Activated CD8-positive, alpha-beta memory T cell treated with anti-CD3 and anti-CD28 coated beads for 4 hours (primary cell): ENCODE data around the gene MYO16.

Source experiments
- DNase-seq, 2 donors: peaks; one replicate each; pipeline ENCODE4 v3.0.0-alpha.2; 2020; ENCODE audit warnings: low read depth in 2 of 2

The MYO16 gene

DNA sequence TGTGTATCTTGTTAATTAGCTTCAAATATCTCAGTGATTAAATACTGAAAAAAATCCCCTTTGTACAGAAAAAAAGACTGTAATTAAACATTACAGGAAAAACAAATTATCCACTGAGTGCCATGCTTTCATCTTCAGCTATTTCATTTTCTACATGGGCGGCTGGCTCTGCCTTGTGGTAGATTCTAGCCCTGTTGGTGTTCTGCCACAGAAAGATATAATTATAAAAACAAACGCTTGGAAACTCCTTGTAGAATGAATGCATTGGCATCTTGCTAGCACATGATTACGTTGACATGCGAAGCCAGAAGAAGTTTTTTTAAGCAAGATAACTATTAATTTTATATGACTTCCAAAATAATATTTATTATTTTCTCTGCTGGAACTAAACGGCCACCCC lies 496.8 kb downstream of the MYO16 start:
- DNase-seq, result no peak

DNA sequence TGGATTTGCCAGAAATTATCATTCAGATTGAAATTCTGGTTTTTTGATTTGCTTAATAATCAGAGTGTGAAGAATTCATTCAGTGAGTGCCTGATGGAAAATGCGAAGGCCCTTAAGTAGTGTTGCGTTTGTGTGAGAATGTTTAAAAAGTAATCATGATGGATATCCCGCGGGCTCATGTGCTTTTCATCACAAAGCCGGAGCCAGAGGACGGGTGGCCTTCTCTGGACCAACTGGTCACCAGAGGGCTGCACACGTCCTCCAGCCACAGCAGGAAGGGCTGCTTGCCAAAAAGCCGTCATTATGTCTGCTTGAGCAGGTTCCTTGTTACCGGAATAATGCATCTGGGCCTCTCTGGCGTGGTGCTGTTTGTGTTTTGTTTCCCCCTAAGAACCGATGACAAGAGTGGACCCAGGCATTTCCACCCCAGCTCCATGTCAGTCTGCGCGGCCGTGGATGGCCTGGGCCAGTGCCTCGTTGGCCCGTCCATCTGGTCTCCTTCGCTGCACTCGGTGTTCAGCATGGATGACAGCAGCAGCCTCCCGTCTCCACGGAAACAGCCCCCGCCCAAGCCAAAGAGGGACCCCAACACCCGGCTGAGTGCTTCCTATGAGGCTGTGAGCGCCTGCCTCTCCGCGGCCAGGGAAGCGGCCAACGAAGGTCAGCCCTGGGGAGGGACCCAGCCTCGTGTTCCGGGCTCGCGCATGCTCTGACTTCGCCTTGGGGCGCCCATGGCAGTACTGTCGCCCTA lies 497.7 kb downstream of the MYO16 start:
- DNase-seq, result no peak

DNA sequence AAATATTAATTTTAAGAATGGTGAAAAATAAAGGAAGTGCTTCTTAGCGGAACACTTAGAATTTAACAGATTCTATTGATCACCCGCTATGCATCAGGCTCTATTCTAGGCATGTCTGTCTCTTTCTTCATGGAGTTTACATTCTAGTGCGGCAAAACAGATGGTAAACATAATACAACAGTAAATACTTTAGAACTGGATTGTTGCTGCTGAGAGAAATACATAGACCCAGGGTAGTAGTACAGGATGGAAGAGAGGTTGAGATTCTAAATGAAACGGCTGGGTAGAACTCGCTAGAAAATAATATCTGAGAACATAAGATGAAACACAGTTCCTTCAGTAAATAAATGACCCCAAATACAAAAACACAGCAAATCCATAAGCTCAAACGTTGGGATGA lies 498.7 kb downstream of the MYO16 start:
- DNase-seq, result no peak

DNA sequence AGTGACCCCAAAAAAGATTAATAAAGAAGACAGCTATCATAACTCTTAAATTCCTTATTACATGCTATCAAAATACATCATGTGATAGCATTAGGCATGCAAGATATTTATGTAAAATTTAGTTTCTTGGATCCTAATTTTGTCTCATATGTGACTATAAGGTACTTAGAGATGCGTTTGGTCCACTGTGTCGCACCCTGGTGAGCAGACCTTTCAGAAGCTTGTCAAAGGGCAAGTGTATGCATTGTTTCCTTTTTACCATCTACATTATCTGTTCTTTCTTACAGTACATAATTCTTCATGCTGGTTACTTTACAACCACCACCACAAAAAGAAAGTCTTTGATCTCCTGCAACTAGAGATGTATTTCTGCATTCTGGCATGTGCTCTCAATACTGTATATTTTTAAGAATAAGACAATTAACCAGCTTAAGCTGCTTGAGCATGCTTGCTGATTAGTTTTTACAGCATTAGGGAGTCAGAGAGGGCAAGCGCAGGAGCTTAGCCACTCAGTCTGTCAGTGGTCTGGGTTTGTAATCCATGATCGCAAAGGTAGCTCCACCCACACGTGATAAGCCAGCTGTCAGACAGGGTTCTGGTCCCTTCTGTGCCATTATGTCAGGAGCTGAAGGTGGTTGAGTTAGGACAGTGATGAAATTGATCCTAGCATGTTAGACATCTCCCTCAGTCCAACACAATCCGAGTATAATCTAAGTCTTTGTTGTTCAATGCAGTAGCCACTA lies 500.9 kb downstream of the MYO16 start:
- DNase-seq, result no peak

DNA sequence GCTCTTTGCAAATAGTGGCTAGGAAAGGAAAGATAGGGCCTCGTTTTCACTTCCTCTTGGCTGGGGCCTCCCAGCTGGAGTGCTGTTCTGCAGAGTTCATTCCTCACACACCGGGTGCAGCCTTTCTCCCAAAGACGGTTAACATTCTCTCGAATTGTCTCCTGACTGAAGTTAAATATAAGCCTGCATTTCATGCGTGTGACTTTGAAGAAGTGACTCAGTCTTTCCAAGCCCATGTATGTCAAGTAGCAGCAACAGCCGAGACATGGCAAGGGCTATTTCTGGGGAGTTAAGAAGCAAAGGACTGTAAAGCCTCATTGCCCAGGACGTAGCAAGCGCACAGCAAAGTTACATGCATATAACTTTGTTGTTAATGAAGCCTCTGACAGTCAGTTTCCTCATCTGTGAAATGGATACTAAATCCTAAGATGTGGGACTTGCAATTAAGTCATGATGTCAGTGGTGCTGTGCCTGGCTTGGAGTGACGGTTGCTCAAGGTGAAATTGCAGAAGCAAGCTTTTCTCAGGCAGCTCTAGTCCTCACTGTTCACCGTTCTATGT lies 502.4 kb downstream of the MYO16 start:
- DNase-seq, result no peak

DNA sequence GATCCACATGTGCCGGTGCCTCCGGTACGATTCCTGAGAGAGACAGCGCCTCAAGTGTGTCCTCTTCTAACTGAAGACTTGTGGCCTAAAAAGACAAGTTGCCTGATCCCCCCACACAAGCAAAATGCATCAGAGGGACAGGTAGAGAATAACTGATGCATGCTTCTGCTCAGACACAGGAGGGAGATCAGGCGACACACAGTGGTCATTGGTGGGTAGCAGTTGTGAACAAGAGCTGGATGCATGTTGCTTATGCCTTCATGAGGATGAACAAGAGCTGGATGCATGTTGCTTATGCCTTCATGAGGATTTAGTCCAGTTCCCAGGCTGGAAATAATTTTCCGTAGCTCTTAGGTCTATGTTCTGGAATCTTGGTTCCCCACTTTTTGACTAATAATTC lies 505.6 kb downstream of the MYO16 start:
- no peak for DNase-seq

DNA sequence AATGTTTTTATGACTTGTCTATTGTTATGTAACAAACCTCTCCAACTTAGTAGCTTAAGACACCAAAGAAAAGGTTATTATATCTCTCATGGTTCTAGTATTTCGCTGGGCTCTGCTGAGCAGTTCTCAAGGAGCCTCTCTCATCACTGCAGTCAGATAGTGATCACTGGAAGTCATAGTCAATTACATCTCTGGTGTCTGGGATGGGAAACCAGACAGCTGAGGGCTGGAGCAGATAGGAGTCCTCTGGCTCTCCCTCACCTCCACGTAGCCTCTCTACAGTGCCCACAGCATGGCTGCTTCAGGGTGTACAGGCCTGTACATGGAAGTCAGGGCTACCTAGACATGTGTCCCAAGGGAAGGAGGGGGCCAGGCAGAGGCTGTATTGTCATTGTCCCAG lies 507.5 kb downstream of the MYO16 start:
- no peak for DNase-seq

DNA sequence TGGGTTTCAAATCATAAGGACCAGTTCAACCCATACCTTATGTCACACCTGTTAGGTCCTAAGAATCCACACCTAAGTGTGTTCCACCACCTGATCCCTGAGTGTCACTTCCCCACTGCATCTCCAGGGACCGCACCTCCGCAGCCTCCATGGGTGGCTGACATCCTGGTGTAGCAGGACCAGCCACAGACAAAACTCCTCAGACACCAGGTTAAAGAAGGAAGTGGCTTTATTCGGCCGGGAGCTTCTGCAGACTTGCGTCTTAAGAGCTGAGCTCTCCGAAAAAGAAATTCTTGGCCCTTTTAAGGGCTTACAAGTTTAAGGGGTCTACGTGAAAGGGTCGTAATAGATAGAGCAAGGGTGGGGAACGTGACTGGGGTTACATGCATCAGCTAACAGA lies 509.9 kb downstream of the MYO16 start:
- no peak for DNase-seq

DNA sequence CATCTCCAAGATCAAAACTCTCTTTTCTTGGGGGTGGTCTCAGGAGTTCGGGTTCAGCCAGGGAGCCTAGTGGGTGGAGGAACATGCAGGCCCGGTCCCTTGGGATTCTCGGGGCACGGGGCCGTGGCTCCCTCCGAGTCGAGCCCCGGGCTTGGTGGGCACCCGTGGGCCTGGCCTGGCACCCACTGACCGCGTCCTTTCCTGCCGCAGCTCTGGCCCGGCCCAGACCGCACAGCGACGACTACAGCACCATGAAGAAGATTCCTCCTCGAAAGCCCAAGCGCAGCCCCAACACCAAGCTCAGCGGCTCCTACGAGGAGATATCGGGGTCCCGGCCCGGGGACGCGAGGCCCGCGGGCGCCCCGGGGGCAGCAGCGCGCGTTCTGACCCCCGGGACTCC lies 510.6 kb downstream of the MYO16 start:
- DNase-seq, result no peak

DNA sequence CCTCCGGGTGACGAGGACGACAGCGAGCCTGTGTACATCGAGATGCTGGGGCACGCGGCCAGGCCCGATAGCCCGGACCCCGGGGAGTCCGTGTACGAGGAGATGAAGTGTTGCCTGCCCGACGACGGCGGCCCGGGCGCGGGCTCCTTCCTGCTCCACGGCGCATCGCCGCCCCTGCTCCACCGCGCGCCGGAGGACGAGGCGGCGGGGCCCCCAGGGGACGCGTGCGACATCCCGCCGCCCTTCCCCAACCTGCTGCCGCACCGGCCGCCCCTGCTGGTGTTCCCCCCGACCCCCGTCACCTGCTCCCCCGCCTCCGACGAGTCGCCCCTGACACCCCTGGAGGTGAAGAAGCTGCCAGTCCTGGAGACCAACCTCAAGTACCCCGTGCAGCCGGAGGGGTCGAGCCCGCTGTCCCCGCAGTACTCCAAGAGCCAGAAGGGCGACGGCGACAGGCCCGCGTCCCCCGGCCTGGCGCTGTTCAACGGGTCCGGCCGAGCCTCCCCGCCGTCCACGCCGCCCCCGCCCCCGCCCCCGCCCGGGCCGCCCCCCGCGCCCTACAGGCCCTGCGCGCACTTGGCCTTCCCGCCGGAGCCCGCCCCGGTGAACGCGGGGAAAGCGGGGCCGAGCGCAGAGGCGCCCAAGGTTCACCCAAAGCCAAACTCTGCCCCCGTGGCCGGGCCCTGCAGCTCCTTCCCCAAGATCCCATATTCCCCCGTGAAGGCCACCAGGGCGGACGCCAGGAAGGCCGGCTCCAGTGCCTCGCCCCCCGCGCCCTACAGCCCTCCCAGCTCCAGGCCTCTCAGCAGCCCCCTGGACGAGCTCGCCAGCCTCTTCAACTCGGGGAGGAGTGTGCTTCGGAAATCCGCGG lies 511.3 kb downstream of the MYO16 start:
- DNase-seq, result no peak

DNA sequence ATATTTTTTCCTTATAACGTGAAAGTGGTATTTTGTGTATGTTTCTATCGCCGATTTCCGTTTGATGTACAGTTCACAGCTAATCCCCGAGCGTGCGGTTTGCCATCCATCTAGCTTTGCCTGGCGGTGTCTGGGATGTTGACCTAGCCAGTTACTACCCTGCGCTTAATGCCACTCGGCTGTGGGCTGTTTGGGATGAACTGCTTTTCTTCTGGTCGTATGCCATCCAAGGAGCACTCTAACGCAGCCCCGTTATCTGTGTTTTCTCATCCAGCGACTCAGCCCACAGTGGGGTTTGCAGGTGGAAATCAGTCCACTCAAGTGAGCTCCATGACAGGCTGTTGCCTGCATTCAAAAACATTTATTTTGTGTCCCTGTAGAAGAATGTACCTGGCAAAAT lies 512.3 kb downstream of the MYO16 start:
- DNase-seq, result no peak

DNA sequence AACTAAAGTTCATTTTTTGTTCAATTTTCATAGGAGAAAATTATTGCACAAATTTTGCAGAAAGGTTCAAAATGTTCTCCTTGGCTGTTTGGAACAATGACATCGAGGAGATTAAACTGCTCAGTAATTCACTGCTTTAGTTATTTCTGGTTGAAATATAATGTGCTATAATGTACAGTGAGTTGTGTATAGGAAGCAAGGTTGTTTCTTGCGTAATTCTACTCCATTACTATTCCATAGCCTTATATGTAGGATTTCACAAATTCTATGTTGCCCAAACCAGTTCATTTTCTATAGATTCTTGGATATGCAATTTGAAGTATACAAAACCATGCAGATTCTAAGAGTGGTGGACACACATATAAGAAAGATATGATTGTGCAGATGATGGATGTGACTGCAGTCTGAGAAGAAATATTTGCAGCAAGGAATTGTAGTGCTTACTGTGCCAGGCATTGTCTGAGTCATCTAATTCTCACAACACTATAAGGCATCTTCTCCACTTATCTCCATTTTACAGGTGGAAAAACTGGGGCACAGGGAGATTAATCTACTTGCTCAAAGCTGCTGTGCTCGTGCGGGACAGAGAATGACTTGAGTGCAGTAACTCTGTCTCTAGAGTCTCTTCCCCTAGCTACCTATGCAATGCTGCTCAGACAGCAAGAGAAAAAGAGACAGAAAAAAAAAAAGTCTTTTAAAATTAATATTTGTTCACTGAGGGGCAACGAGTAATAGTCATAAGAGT lies 515.5 kb downstream of the MYO16 start:
- no peak for DNase-seq

DNA sequence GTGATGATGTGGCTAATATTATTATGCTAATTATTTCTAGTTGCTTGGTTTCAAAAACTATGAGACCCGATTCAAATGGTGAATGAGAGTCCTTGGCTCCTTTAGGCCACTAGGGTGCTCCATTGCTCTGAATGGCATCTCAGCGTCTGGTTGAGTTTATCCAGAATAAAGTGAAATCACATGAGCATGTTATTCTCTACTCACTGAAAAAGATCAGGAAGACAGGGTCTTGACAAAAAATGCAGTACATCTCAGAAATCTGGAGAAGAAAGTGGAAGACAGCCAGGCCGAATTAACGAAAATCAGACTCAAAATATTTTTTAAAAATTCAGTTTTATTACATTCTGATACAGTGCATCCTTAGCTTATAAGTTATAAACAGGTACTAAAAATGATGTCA lies 516.2 kb downstream of the MYO16 start:
- no peak for DNase-seq

DNA sequence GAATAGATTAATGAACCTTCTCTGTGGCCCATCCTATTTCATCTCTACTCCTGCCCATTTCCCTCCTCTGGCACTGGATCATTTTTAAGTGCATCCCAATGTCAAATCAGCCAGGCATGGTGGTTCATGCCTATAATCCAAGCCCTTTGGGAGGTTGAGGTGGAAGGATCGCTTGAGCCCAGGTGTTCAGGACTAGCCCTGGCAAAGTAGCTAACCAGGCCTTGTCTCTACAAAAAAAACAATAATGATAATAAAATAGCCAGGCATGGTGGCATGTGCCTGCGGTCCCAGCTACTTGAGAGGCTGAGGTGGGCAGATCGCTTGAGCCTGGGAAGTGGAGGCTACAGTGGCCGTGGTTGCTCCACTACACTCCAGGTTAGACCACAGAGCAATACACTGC lies 517.0 kb downstream of the MYO16 start:
- no peak for DNase-seq

DNA sequence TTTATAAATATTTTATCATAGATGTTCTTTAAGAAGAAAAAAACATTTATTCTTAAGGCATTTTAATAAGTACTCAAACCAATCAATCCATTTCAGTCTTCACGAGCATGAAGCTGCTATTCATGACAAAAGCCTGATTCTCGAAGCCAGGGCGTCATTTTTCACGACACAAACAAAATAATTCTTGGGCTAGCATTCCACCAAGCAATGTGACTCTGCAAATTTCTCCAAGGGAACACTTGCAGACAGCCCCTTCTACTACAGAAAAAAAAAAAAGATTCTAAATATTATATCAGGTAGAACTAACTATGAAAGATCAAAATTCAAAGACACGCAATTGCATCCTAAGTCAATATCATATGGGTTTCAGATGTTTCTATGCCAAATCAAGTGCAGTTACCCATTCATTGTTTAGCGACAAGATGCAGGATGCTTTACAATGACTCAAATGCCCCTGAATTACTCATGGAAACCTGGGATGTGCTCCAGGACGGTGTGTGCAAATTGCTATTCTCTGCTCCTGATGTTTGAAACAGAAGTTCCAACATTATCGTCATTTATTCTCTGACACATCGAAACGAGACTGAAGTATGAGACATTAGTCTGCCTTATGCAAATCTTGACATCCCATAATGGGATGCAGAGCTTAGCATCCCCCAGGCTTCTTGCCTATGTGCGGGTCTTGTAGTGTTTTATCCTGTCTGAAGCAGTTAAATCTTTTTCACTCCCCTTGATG lies 517.7 kb downstream of the MYO16 start:
- no peak for DNase-seq

DNA sequence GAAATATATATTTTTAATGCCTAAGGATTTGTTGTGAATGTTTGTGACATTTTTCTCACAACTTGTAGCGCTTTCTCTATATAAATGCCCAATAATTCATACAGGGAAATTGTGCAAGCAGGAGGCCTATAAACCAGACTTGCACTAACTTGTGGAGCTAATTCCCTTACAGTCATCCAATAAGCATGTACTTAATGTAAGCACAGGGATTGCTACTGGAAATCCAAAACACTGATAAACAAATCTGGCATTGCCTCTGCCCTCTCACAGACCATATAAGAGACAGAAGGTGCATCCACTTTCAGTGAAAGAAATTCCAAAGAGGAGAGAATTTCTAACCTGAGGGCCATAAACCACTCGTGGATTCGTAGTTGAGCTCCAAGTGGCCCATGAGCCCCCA lies 518.8 kb downstream of the MYO16 start:
- DNase-seq, result no peak

DNA sequence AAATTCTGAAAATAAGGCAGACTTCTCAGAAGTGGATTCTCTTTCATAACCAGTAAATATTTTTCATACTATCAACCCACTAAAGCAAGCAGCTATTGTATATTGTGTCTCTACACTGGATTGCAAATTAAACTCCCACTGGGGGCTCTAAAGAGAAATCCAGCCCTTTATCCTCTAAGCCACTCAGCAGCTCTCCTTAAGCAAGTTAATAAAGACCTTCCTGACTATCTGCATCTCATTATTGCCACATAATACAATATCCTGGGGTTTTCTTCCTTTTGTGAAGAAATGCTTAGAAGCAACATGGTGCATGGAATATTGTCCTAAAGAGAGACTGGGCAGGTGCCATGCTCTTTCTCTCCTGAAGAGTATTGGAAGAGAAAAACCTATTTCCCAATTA lies 521.3 kb downstream of the MYO16 start:
- DNase-seq, result no peak

DNA sequence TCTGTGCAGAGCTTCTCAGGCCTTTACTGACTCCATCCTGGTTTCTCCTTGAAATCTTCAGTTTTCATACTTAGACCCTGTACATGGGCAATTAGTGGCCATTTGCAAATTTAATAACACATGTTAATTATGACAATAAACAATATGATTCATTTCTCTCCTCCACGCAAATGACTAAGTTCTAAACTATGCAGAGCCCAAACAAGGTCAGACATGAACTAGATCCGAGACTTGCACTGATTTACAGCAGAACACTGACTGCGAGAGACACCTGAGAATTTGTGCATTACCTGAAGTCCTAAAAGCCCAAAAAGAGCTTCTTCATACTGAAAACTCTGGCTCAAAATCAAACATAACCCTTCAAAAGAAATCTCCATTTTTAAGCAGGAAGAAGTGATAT lies 521.8 kb downstream of the MYO16 start:
- DNase-seq, result no peak

DNA sequence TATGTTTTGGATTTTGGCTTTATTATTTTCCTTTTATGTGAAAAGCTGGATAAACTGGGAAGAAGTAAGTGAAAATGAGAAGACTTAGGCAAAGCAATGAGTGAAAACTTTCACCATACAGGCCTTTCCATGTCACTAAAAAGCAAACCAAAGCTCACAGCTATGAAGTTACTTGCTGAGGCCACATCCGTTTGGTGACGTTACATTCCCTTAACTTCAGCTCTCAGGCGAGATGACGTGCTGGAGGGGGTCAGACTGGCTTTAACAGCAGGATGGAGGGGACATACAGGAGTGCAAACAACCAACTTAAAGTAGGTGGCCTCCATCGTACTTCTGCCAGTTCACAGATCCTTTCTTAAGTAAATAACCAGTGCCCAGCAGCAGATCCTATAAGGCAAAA lies 522.3 kb downstream of the MYO16 start:
- no peak for DNase-seq

DNA sequence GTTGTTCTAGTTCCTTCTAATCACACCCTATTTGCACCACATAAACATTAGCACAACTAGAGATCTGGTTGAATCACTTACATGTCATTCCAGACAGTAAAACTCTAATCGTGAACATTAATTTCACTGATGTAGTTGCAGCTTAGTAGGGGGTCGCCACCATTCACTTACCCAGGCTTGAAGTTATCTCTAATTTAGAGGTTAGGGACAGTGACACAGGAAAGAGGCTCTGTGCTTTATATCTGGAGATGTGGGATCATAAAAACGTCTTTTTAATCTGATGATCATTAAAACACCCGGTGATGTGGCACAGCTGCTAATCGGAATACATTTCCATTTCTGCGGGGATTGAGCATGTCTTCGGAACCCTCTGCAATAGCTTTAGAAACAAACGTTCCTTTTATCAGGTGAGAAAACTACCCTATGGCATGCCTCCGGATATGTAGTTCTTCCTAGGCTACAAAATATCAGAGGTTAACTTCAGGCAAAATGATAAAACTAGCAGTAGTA lies 523.0 kb downstream of the MYO16 start:
- no peak for DNase-seq

DNA sequence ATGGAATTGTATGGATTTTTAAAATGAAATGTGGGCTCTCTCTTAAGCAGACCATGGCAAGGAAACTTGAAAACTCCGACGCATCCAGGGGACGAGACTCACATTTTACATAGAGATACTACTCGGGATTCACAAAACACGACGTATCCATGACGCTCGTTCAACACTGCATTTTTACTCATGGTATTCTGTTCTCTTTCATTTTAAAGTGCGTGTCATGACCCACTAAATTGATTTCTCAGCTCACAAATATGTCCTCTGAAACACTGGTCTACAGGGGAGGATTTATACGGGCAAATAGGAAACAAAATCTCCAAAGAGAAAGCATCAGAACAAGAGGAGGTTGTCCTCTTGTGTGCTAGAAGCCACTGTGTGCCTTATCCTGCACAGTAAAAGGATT lies 523.5 kb downstream of the MYO16 start:
- DNase-seq, result no peak
